Right hindlimb (tissue), 1 donor: ENCODE measurements around the gene CNKSR3.
"Not testable (repeated sequence)": the region's sequence is repeated elsewhere in the genome, so short reads cannot be mapped to it uniquely, and the experiment has no call there.

Experiments used
- DNase-seq: peaks from one replicate; pipeline ENCODE4 v3.0.0-alpha.2; 2018

CNKSR3 gene

GRCh38 chr6:154510144-154510905, at the start of gene CNKSR3:
Gene CNKSR3, minus strand, starts transcription at chr6:154510685. Its CDS starts 571 bp downstream, at chr6:154510114.
- peak; percentile 98 for DNase-seq

DNA sequence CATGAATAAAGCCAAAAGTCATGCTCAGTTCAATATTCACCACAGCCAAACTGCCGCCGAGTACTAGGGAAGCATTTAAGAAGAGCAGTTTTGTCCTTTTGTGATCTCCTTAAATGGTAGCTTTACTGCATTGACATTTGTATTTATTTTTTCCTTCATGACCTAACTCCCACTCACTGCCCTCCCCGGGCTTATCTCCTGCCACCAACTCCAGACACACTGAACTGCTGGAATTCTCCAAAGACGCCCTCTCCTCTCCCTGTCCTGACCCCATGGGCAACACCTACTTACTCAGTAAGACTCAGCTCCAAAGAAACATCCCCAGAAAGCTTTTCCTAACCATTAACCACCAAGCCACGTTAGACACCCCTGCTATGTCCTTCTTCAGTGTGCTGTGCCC, 48.5 kb upstream of the CNKSR3 start:
- DNase-seq = no peak

DNA sequence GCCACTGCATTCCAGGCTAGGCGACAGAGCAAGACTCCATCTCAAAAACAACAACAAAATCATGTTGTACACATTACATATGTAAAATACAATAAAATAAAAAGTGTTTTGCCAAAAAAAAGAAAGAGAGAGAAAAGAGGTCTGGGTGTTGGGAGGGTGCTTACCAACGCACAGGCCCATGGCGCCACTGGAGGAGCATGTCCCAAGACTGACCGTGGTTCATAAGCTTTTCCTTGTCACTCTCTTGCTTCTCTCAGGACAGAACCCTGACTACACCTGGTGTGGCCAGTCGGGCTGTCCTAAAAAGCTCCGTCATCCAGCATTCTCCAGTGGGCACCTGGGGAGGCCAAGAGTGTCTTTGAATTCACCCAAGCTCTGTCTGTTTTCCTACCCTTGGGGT, 48.0 kb upstream of the CNKSR3 start:
- no peak for DNase-seq

GRCh38 chr6:154555073-154555677, 44.7 kb upstream of the CNKSR3 start:
- DNase-seq = no peak

- DNase-seq = no peak
These were observed 44.0 kb upstream of the CNKSR3 start for GRCh38 chr6:154554491-154554890.

DNA sequence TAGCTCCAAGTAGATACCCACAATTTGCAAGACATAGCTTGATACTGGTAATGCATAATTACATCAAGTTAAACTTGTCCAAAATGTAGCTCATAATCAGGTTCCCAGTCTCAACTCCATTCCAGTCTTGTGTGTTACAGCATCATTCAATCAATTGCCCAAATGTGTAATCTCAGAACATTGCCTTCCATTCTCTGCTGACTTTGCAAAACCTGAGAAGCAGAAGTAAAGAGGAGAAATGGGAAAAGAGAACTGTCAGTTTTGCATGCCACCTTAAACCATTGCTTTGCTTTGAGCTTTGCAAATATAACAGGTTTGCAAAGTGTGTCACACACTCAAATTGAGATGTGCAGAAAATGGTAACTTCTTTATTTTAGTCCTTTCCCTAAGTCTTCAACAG, 40.3 kb upstream of the CNKSR3 start:
- no peak for DNase-seq

- no peak for DNase-seq
These were observed 38.7 kb upstream of the CNKSR3 start for GRCh38 chr6:154549179-154549578.

GRCh38 chr6:154548130-154548830, 37.8 kb upstream of the CNKSR3 start:
- no peak for DNase-seq

DNA sequence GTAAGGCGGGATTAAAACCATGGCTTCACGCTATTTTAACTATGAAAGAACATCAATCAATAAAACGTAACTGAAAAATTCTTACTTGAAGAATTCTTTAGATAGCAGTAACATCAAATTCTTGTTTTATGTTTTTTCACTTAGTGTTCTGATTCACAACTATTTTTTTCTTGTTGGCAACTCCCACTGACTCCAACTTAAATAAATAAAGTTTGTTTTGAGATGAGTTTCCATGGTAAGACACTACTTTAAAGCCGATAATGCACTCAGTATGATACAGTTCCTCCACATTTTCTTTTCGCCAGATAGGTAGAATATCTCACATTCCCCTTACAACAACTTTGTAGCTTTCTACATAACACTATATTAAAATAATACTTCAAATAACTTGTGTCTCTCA, 33.1 kb upstream of the CNKSR3 start:
- DNase-seq = no peak

- no peak for DNase-seq
These were observed 32.3 kb upstream of the CNKSR3 start for GRCh38 chr6:154542747-154543146.

- not testable (repeated sequence) for DNase-seq
These were observed 31.4 kb upstream of the CNKSR3 start for GRCh38 chr6:154541837-154542236.

- DNase-seq = no peak
These were observed 29.2 kb upstream of the CNKSR3 start for GRCh38 chr6:154539593-154540269.

- DNase-seq = peak; percentile 74
These were observed 28.2 kb upstream of the CNKSR3 start for GRCh38 chr6:154538640-154539191.

- DNase-seq = peak; percentile 39
These were observed 27.2 kb upstream of the CNKSR3 start for GRCh38 chr6:154537511-154538325.

- no peak for DNase-seq
These were observed 26.5 kb upstream of the CNKSR3 start for GRCh38 chr6:154536999-154537398.

GRCh38 chr6:154536255-154536654, 25.8 kb upstream of the CNKSR3 start:
- no peak for DNase-seq

DNA sequence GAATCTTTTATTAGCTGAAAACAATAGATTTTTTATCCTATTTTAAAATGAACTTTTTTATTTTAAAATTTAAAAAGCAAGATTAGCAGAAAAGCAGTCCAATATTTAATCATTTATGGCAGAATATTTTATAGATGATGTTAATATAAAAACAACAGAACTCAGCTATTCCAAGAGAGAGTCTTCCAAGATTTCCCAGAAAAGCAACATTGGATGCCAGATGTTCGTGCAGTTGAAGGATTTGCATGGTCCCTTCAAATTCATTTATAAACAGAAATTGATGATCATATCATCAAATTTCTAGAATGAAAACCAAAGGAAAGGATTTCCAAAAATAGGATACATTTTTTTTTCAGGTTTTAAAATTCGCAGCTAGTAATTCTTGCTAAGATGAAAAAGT, 25.4 kb upstream of the CNKSR3 start:
- DNase-seq = no peak

- no peak for DNase-seq
These were observed 24.7 kb upstream of the CNKSR3 start for GRCh38 chr6:154535147-154535546.

DNA sequence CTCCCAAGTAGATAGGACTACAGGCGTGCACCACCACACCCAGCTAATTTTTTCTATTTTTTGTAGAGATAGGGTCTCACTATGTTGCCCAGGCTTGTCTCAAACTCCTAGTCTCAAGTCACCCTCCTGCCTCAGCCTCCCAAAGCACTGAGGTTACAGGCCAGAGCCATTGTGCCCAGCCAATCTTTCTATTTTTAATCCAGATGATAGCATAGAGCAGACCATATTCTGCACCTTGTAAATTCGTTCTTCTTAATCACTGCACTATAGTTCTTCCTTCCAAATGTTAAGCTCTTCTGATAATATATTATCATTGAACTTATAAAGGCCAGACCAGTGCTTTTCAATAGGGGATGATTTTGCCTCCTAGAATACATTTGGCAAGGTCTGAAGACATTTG, 24.0 kb upstream of the CNKSR3 start:
- no peak for DNase-seq

GRCh38 chr6:154532426-154532825, 21.9 kb upstream of the CNKSR3 start:
- DNase-seq = no peak

DNA sequence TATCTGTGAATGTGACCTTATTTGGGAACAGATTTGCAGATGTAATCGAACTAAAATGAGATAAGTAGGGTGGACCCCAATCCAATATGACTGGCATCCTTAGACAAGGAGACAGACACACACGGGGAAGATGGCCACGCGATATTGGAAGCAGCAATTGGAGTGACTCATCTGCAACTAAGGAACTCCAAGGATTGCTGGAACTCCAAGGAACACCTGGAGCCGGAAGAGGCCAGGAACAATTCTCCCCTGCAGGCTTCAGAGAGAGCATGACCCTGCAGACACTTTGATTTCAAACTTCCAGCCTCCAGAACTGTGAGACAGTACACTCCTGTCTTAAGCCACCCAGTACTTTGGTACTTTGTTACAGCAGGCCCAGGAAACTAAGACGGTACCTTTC, 19.5 kb upstream of the CNKSR3 start:
- no peak for DNase-seq

DNA sequence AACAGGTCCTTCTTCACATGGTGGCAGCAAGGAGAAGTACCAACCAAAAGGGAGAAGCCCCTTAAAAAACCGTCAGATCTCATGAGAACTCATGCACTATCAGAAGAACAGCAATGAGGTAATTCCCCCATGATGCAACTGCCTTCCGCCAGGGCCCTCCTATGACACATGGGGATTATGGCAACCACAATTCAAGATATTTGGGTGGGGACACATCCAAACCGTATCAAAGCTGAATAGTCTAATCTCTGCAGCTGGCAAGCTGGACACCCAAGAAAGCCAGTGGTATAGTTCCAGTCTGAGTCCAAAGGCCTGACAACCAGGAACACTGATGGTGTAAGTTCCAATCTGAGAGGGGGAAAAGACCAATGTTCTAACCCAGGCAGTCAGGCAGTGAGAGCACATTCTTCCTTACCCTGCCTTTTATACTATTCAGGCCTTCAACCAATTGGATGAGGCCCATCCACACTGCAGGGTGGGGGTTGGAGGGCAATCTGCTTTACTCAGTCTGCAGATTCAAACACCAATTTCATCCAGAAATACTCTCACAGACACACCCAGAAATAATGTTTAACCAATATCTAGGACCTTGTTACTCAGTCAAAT, 17.9 kb upstream of the CNKSR3 start:
- DNase-seq = no peak
